T-helper 2 cell (primary cell): ENCODE results near the gene MSANTD2.

ENCODE experiments used
- DNase-seq, 5 experiments: peaks; one replicate each; pipeline versions ENCODE4 v3.0.0 to v3.0.0-alpha.2; 2012 to 2022

MSANTD2 gene

DNA sequence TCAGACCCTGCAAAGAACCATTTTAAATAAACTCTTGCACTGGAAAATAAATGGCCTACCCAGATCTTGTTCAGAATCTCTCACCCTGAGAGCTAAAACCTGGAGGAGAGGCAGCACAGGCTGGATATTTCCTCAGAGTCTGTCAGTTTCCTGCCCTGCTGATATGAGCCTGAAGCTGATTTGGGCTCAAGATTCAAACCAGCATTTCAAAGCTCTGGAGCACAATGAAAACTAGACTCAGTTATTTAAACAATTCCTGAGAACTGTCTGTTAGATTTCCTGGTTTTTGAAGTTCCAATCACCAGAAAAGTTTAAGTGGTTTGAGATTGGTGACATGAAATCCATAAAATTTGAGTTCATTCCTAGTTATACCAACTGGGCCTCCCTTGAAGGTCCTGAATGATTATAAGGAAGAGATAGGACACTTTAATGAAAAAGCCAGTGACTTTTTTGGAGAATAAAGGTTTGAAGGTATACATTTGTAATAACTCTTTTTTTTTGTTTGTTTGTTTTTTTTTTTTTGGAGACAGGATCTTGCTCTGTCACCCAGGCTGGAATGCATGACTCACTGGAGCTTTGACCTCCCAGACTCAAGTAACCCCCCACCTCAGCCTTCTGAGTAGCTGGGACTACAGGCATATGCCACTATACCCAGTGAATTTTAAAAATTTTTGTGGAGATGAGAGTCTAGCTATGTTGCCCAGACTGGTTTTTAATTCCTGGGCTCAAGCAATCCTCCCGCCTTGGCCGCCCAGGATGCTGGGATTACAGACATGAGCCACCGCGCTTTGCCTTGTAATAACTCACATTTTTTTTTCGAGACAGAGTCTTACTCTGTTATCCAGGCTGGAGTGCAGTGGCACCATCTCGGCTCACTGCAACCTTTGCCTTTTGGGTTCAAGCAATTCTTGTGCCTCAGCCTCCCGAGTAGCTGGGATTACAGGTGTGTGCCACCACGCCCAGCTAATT is 30.1 kb downstream of the MSANTD2 start:
- DNase-seq: no peak

DNA sequence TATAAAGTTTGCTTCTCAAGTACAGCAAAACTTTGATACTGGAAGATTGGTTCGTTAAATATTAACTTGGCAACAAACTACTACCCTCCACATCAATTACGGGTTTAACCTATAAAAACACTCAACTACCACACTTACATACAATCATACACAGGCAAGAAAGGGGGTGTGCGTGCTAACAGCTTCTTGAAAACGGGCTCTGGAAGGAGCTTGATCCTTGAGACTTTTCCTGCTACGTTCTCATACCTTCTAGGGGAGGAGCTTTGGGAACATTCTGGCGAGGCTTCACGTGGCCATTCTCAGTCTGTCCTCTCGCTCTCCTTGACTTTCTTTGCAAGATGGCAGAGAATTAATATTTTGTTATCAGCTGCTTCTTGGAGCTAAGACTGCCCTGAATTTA is 31.3 kb downstream of the MSANTD2 start:
- no peak for DNase-seq

DNA sequence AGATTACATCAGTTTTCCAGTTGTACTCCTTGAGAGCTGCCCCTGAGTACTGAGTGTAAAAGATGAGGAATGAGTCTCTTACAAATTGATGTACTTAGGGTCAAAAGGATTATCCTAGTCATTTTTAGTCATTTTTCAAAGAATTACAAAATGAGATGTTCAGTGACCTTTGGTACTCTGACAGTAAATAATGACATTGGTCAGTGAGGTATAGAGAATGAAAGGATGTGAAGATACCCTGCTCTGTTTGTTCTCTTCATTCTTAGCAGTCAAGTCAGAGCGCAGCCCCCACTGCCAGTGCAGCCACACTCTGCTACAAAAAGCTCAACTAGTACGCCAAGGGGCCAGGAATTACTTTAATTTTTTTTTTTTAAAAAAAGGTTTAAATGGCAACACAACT is 34.0 kb downstream of the MSANTD2 start:
- no peak for DNase-seq

DNA sequence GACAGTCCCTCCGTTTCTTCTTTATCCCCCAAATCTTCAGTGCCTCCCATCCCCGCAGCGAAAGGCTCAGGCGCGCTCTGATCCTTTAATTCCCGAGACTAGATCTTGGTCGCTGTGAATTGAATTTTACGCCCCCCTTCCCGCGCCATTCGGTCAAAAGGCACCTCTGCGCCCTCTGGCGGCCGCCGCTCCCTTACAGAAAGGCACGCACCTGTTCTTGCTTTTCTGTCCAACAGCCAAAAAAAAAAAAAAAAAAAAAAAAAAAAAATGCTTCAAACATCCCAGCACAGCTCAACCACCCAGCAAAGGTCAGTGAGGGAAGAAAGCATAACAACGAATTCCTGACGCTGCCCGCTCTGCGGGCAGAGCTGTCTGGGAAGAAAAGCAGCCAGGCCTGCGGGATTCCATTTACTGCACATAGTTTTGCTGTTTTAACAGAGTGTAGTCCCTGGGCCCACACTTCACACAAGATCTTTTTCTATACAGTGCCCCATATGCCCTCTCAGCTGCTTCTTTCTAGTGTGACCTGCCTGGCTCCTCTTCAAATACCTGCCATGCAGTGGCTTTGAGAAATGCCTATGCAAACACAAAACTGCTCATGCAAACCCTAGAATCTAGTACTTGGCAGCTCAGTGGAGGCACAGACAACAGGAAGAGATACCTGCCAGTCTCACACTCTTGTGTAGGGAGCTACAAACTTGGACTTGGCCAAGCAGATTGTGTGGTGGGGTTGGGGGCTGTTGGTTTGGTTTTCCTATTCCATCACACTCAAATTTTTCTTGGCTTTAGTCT is 36.9 kb downstream of the MSANTD2 start:
- DNase-seq: peak; percentile 69 to 84 (median 78)

DNA sequence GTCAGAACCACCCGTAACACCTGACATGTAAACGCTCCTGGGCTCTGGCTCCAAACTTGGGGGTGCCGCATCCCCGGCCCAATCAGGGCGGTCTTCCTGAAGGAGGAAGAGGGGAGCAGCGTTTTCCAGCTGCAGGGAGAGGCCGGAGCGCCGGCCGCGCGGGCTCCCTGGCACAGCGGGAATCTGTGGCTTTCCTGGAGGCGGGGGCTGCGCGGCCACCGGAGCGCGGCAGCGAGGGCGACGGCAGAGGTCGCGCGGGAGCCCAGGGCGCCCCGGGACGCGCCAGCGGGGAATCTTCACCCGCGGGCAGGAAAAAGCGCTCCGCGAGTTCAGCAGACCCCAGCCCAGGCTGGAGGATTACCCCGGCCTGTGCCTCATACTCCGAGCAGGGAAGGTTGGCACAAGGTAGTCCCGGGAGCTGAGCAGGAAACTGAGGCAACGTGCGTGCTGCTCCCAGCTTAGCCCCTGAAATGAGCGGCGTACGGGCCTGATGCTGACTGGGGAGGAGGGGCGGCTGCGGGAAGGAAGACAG is 37.5 kb downstream of the MSANTD2 start:
- DNase-seq: no peak

DNA sequence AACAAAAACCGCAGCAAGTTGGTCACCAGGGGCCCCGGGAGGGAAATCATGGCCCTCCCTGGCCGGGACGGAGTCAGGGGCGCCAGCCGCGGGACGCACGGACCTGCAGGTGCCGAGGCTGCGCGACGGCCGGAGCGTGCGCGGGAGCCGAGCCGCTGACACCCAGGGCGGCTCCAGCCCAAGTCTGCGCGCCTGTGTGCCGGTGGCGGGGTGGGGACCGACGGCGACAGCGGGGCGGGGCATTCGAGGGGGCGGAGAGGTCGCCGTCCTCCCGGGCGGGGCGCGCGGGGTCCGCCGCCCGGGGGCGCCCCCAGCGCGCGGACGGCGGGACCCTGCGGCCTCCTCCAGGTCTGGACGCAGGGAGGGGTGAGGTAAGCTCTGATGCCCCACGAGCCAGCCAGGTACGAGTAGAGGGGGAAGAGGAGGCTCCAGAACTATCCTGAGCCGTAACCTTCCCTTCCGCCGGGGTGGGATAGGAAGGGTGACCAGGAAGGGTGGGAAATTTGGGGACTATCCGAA is 38.0 kb downstream of the MSANTD2 start, which contains the start of gene ESAM:
Gene ESAM, minus strand, starts transcription at position 186 of the 519 bp plus-strand sequence. Its CDS starts 136 bp downstream, at position 50.
- peak; percentile 45 to 74 (median 49) for DNase-seq

DNA sequence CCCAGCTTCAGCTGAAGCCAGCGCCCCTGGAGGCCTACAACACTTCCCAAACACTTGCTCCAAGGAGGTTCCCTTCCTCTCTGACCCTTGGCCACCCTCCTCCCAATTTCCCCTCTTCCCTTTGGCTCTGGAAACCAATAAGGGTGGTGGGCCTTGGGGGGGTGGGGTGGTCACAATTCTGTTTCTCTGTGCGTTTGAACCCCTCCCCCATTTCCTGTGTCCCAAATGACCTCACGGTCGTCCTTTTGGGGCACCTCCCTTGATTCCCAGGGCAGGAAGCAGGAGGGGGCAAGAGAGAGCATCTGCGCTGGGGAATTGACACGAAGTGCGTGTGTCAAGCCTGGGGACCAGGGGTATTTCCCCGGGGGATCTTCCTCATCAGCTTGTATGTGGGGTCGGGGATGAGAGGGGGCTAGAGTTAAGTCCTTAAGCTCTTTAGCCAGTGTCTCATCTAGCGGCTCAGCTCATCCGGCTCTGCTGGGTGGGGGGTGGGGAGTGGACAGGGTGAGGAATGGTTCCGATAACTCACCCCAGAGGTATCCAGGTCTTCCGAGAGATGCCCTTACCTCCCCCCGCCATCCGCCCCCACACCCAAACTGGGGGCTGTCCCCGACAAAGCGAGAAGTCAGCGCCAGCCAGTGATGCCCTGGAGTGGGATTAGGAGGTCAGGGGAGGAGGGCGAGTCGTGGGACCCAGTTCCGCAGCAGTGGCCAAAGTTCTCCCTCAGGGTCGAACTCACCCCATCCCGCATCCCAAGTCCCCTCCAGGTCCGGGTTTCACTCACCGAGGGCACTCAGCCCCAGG is 38.7 kb downstream of the MSANTD2 start:
- DNase-seq: no peak

DNA sequence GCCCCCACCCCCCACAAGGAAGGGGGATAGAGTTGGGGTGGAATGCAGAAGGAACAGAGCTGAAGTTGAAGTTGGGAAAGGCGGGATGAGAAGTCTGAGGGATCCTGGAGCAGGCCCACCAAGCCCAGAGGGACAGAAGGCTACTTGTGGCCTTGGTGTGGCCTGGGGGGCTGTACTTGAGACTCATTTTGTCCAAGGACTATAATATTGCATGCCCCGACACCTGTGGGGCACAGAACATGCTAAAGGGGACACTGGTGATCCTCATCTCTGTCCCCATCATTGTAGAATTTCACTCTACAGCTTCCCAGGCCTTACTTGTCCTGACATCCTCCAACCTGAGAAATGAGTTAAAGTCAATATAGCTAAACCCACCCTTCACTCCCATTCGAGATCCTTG is 39.4 kb downstream of the MSANTD2 start:
- no peak for DNase-seq

DNA sequence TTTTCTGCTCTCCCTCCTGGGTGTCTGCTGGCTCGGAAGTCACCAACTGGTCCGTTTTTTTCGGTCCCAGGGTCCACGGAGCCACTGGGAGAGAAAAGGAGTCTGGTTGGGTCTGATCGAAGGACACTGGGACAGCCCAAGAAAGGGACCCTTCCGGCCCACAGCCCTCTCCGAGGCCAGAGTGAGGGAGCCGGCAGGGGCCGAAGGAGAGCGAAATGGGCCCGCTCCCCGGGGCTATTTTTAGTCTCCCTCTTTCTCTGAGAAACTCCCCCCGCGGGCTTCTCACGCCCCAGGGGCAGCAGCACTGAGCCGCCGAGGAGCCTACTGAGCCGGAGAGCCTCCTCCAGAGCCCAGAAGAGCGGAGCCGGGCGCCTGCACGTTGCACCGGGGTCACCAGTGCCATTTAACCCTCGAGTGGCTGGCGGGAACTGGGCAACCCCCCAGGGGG is 40.0 kb downstream of the MSANTD2 start:
- DNase-seq: no peak

DNA sequence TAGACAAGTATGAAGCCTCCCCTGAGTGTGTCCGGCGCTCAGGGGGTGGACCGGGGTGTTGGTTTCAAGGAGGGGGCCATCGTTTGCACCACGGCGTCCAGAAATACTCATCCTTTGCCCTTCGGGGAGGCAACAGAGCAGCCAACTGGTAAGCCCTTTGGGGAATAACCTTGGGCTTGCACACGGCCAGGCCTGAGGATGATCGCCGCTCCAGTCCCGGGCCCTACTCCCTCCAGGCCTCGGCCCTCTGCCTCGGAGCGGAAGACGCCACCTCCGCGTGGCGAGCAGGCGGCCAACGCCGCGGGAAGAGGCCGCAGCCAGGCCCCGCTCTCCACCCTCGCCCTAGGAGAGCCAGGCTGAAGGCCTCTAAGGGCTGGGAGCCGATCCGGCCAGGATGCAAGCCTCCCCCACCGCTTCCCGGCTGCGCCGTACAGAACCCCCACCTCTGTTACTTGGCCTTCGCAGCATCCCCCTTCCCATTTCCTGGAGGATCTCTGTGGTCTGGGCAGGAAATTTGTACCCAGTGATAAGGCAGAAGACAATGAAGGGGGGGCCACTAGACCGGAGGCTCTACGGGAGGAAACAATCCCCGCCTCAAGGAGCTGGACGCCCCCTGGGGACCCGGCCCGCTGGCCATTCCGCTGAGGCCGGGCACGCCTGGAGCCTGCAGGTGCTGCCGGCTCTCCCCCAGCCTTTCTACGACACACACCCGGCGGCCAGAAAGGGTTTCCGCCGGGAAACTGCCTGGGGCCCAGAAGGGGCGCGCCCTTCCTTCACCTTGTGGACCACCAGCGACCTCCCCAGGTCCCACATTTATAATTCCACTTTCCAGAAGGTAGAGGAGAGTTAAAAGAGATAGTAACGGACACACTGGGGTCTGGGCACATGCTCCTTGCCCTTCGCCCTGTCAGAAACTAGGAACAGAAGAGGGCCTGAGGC is 40.7 kb downstream of the MSANTD2 start:
- DNase-seq: no peak

DNA sequence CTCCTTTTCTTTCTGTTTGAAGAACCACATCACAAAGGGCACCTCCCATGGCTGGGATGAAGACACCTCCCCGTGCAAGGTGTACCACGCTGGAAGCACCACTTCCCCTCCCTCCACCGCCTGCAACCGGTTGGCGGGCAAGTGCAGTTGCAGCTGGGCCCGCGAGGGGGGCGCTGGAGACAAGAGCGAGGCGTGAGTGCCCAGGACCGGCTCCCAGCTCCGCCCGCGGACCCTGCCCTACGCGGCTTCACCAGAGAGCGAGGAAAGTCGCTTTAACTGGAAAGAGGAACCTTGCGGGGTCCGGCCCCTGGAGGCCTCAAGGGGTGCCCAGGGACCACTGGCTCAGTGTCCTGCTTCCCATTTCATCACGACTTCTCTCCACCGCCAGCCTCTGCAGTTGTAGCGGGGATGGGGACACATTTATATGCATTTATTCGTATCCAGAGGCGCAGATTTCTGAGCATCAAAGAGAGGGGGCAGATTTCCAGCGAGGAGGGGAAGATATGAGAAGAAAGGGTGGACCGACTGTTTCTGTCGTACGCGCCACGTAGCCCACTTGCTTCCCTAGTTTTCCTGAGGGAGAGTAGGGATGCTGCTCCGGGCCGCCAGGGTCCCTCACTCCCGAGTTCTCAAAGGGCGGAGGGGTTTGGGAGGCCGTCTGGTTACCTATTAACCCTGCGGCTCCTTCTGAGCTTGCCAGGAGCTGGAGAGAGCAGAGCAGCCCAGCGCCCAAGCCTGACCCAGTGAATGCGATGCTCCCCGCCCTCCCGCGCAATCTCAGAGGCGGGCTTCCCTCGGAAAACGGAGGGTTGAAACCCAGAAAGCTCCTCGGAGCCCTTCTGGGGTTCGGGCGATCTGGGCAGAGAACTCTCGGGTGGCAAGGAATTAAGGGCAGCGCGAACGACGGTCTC is 41.6 kb downstream of the MSANTD2 start:
- DNase-seq: peak in 4 of 5 experiments; percentile 36 to 75 (median 56)

DNA sequence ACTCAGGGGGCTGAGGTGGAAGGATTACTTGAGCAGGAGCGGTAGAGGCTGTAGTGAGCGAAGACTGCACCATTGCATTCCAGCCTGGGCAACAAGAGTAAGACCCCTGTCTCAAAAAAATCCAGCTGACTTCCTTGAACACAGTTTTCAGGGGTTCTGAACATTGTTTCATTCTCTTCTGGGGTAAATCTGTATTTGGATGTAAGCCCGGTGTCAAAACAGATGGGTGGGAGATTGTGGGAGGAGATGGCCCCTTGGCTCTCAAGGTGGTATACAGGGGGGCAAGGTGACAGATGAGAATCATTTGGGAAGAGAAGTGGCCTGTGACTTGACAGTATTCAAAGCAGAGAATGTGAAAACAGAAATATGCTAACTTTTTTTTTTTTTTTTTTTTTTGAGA is 42.9 kb downstream of the MSANTD2 start:
- no peak for DNase-seq

DNA sequence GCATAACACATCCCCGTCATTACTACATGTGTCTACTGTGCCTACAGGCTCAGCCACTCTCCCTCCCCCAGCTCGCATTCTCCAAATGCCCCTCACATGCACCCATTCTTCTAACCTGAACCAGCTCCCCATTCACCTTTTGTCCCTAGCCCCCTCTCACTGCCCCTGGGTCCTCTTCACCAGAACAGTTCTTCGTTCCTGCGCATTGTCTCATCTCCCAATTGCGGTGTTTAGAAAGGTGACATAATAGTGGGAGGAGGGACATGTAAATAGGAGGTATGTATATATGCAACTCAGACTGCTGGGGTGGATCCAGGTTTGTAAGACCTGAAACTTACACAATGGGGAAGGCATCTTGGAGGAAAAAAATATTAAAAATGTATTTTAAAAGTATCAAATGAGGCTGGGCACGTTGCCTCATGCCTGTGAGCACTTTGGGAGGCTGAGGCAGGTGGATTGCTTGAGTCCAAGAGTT is 43.4 kb downstream of the MSANTD2 start:
- no peak for DNase-seq

DNA sequence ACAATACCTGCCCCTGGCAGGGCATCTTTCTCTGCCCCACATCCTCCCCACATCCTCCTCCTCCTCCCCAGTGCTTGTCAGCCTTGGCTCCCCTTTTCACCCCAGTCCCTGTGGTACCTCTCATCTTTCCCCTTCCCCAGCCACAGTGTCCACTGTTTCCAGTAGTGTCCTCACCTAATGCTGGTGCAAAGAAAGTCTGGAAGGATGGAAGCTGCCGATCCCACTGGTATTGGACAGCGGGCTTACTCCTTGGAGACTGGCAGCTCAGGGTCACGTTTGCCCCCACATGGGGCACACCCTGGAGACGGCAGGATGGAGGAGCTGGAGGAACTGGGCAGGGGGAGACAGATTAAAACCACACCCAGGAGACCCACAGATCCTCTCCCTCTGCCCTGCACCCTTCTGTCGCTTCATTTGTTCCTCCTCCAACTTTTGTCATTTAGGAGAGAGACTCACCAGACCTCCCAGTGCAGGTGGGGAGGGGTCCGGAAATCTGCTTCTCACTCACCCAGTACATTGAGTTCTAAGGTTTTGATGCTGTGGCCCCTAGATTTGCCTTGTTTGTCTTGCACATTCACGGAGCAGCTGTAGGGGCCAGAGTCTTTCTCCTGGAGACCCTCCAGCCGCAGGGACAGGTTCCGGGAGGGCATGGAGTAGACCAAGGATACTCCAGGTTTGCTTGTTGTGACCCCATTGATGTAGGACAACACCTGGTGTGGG is 44.0 kb downstream of the MSANTD2 start:
- DNase-seq: no peak

DNA sequence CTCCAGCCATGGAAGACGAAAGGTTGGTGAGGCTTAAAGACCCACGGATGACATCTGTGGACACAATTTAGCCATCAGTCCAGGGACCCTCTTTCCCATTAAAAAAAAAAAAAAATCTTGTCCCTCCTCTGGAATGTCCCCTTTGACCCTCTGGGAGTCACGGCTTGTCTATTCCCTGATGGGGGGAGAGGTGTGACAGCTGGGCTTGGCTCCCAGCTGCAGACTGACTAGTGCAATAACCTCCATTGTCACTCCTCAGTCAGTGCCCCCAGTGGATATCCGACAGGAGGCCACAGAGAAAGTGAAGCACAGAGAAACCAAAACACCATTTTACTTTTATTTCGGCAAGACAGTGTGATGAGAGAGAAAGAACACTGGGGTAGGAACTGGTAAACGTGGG is 45.5 kb downstream of the MSANTD2 start:
- no peak for DNase-seq

DNA sequence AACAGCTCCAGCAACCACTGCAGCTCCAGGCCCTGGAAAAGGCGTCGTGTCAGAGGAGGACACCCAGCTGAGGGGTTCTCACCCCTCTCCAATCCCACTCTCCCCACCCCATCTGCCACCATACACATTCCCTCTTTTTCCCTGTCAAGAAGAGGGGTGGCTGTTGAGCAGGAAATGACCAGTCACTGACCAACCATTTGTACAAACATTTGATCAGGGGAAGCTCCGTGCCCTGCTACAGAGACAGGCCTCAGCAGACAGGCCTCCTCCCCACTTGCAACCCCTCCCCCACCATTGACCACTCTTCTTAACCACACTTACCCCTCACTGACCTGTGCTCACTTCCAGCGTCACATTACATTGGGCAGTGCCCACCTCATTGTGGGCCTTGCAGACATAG is 45.9 kb downstream of the MSANTD2 start:
- DNase-seq: no peak

DNA sequence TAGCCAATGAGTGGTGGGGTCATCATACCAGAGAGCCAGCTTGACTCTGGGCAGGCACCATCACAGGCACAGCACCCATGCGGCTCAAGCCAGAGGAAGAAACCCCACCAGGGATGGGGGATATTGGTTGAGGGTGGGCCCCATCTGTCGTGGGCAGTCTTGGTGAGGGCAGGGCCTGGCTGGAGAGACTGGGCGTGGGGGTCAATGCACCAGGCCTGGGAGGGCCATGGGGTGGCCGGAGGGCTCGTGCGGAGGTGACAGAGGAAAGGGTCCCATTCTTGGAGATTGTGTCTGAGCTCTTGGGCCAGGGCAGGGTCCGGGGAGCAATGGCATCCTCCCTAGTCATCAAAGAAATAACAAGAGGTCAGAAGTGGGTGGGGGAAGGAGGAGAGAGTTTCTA is 46.6 kb downstream of the MSANTD2 start:
- no peak for DNase-seq

DNA sequence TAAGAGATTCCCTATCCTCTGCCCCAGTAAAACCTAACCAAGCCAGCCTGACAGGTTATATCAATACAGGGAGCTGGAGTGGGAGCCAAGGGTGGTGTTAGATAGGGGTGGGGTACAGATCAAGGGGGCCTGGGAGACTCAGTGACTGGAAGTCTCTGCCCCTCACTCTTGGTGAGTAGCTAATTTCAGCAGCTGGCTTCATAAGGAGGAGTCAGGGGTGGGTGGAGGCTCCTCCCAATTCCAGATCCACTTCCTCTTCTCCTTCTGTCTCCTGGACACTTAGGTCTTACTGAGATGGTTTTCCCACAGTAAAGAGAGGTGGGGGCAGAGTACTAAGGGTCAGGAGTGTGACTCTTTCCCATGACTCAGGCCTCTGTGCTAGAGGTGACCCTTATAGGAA is 47.0 kb downstream of the MSANTD2 start:
- no peak for DNase-seq
